GM10266 (cell line): ENCODE results near the gene SCN1B.

Experiments used
- DNase-seq: peaks from one replicate; pipeline ENCODE4 v3.0.0; 2012; ENCODE audit errors: extremely low spot score
- TF ChIP-seq, protein P1 (sequence below): IDR thresholded peaks from 2 replicates; pipeline ENCODE4 v1.5.1; 2012; ENCODE audit warnings: mild to moderate bottlenecking, low read depth; ENCODE audit not compliant: control insufficient read depth, insufficient read depth; ENCODE audit errors: missing control alignments

Gene SCN1B

DNA sequence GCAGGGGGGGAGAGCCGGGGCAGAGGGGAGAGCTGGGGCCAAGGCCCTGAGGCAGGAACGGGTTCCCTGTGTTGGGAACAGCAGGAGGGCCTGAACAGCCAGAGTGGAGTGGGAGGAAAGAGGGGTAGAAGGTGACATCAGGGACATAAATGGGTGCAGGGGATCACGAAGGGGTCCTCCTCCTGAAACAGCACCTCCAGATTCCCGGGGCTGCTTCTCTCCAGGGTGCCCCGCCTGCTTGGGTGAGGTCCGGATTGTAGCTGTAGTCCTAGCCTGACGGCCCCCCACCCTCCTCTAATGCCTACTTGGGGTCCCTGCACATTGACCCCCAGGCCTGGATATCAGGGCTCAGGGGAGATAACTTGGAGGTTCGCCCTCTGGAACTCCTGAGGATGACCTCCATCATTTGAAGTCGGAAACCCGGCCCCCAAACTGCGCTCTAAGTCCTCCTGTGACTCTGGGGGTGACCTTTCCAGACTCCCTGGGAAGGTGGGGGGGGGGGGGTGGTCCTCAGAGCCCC is 473 bp upstream of the SCN1B start:
- TF ChIP-seq, protein P1, sequence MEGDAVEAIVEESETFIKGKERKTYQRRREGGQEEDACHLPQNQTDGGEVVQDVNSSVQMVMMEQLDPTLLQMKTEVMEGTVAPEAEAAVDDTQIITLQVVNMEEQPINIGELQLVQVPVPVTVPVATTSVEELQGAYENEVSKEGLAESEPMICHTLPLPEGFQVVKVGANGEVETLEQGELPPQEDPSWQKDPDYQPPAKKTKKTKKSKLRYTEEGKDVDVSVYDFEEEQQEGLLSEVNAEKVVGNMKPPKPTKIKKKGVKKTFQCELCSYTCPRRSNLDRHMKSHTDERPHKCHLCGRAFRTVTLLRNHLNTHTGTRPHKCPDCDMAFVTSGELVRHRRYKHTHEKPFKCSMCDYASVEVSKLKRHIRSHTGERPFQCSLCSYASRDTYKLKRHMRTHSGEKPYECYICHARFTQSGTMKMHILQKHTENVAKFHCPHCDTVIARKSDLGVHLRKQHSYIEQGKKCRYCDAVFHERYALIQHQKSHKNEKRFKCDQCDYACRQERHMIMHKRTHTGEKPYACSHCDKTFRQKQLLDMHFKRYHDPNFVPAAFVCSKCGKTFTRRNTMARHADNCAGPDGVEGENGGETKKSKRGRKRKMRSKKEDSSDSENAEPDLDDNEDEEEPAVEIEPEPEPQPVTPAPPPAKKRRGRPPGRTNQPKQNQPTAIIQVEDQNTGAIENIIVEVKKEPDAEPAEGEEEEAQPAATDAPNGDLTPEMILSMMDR = no peak
- DNase-seq = no peak

DNA sequence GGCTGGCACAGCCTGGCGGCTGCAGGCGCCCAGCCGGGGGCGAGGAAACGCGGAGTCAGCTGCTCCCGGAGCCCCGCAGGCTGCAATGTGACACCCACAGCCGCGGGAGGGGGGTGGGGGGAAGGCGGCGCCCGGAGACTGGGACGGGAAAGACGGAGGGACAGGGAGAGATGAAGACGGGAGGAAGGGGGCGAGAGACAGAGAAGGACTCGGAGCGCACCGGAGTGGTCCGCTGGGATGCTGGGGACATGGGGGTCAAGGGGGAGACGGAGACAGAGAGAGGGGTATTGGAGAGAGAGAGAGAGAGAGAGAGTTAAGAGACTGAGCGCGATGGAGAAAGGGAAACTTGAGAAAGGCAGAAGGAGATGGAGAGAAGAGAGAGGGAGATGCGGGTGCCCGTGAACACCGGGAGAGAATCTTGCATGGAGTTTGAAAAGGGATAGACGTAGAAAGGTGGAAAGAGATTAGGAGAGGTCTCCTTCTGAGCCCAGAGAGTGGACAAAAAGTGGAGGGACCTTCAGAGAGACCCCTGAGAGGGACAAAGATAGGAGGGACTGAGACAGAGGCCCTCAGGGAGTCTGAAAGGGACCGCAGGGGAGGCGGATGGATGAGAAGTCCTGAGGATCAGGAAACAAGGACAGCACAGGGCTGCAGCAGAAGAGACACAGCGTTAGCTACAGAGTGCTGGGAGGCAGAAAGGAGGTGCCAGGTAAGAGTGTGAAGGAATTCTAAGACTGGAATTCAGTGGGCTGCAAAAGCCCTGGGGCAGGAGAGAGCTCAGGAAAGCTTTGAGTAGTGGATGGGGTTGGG is 1.0 kb downstream of the SCN1B start:
- DNase-seq = no peak
- TF ChIP-seq, protein P1 = no peak

DNA sequence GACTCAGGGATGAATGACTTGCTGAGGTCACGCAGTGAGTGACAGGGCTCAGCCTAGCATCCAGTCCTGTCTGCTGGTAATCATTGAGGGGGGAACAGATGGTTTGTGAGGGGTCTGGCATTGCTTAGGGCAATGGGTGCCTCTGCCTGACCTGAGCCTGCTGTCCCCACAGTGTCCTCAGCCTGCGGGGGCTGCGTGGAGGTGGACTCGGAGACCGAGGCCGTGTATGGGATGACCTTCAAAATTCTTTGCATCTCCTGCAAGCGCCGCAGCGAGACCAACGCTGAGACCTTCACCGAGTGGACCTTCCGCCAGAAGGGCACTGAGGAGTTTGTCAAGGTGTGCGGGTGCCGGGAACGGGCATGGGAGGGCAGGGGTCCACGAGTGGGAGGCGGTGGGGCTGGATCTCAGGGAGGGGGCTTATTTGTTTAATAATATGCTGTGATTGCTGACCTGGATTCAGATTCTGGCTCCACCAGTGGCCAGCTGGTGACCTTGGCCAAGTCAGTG is 2.1 kb downstream of the SCN1B start:
- DNase-seq = no peak
- TF ChIP-seq, protein P1 = no peak

DNA sequence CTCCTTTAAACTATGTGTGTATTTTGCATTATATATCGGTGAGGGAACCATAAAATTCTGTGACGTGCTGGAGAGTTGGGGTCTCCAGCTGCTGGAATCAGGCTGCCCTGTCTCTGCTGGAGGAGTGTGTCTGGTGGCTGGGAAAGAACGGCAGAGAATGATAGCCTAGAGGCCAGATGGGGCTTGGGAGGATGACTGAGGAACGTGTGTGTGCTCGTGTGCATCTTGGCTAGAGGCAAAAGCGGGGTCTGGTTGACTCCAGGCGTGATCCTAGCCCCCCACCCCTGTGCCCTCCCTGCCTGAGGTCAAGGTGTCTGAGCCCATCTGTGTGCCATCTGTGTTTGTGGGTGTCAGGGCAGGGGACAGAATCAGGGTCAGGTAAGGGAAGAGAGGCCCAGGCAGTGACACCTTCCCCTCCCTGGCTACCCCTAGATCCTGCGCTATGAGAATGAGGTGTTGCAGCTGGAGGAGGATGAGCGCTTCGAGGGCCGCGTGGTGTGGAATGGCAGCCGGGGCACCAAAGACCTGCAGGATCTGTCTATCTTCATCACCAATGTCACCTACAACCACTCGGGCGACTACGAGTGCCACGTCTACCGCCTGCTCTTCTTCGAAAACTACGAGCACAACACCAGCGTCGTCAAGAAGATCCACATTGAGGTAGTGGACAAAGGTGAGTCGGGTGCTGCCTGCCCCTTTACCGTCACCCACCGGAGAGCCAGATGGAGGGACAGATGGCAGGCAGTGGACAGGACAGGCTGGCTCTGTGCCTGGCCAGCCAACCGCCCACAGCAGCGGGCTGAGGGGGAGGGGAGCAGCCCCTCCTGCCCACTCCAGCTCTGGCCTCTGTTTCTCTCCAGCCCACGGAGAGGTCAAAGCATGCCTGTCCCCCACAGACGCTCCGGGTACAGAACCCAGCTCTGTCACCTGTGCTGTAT is 3.1 kb downstream of the SCN1B start:
- DNase-seq = no peak
- TF ChIP-seq, protein P1 = no peak

DNA sequence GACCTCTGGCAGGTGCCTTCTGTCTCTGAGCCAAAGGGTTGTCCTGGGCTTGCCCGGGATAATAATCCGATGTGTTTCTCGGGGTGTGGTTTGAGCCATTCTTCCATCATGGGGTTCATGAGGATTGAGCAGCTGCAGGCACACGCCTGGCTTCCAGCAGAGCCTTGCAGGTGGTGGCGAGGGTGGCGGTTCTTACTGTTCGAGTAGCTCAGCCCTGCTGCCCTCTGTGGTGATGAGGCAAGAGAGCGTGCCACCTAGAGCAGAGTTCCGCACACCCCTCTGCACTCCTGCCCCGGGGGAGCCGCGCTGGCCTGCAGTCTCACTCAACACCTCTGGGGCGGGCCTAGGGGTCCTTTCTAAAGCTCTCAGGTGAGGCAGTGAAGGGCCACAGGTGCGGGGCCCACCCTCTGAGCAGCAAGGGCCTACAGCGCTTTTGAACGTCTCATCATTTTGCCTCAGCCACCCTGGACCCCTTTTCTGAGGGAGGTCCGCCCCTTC is 3.8 kb downstream of the SCN1B start:
- TF ChIP-seq, protein P1 = no peak
- no peak for DNase-seq

DNA sequence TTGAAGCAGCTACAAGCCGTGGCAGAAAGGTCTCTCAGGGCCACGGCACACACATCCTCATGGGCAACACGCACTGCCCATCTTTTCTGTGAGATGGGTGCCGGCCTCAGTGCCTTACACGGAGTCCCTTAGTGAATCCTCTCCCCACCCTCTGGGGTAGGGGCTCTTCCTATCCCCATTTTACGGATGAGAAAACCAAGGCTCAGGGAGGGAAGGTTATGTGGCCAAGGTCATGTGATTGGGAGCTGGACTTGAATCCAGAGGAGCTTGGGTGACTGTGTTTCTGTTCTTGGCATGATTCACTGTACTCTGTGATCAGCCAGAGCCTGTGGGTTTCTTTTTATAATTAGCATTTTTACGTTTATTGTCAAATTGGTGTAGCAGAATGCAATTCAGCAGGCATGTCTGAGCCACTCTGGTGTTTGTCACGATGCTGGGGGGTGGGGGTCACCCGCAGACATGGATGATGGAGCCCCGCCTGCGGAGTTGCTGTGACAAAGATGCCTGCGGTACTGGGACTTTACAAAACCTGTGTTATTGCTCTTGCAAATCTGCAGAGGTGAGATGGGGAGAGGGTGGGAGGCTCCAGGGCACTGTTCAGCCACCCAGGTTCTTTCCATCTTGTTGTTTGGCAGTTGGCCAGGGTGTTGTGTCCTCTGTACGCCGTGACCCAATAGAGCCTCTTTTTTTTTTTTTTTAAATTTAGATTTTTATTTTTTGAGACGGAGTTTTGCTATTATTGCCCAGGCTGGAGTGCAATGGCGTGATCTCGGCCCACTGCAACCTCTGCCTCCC is 4.5 kb downstream of the SCN1B start:
- DNase-seq = no peak
- TF ChIP-seq, protein P1 = no peak
